Stimulated activated CD8-positive, alpha-beta memory T cell treated with anti-CD3 and anti-CD28 coated beads, Interleukin-7, amount 100 ng/mL, for 4 hours (primary cell): ENCODE measurements around the gene NBAS.
"Not testable (repeated sequence)": the region's sequence is repeated elsewhere in the genome, so short reads cannot be mapped to it uniquely, and the experiment has no call there.

Experiments
- DNase-seq, 2 donors: peaks; one replicate each; pipeline ENCODE4 v3.0.0-alpha.2; 2020; ENCODE audit warnings: low read depth in 2 of 2

NBAS gene

GRCh38 chr2:15527074-15527739 lies 33.9 kb downstream of the NBAS start:
- DNase-seq = no peak

- no peak for DNase-seq
Observed at GRCh38 chr2:15521641-15522181, 39.4 kb downstream of the NBAS start.

- no peak for DNase-seq
Observed at GRCh38 chr2:15520346-15520745, 40.8 kb downstream of the NBAS start.

- DNase-seq = not testable (repeated sequence)
Observed at GRCh38 chr2:15518759-15519158, 42.4 kb downstream of the NBAS start.

GRCh38 chr2:15517793-15518192 lies 43.3 kb downstream of the NBAS start:
- DNase-seq = no peak

- DNase-seq = no peak
Observed at GRCh38 chr2:15511686-15512085, 49.4 kb downstream of the NBAS start.

- DNase-seq = no peak
Observed at GRCh38 chr2:15510552-15510951, 50.6 kb downstream of the NBAS start.

GRCh38 chr2:15510131-15510530 lies 51.0 kb downstream of the NBAS start:
- DNase-seq = no peak

GRCh38 chr2:15507697-15508096 lies 53.4 kb downstream of the NBAS start:
- no peak for DNase-seq

- no peak for DNase-seq
Observed at GRCh38 chr2:15507061-15507460, 54.1 kb downstream of the NBAS start.

- DNase-seq = no peak
Observed at GRCh38 chr2:15506229-15506819, 54.8 kb downstream of the NBAS start.

- DNase-seq = no peak
Observed at GRCh38 chr2:15504882-15505663, 56.1 kb downstream of the NBAS start.

- DNase-seq = not testable (repeated sequence)
Observed at GRCh38 chr2:15499251-15499650, 61.9 kb downstream of the NBAS start.

GRCh38 chr2:15498554-15498953 lies 62.6 kb downstream of the NBAS start:
- no peak for DNase-seq

GRCh38 chr2:15494877-15495276 lies 66.3 kb downstream of the NBAS start:
- no peak for DNase-seq

- DNase-seq = no peak
Observed at GRCh38 chr2:15492773-15493325, 68.3 kb downstream of the NBAS start.

- DNase-seq = no peak
Observed at GRCh38 chr2:15486770-15487169, 74.4 kb downstream of the NBAS start.

GRCh38 chr2:15485949-15486348 lies 75.2 kb downstream of the NBAS start:
- DNase-seq = no peak

GRCh38 chr2:15481000-15481399 lies 80.1 kb downstream of the NBAS start:
- no peak for DNase-seq

- no peak for DNase-seq
Observed at GRCh38 chr2:15480552-15480951, 80.6 kb downstream of the NBAS start.

- no peak for DNase-seq
Observed at GRCh38 chr2:15472876-15473275, 88.3 kb downstream of the NBAS start.

- DNase-seq = no peak
Observed at GRCh38 chr2:15472133-15472532, 89.0 kb downstream of the NBAS start.
